ENCODE data around the gene SMAD3.

The SMAD3 gene

DNA sequence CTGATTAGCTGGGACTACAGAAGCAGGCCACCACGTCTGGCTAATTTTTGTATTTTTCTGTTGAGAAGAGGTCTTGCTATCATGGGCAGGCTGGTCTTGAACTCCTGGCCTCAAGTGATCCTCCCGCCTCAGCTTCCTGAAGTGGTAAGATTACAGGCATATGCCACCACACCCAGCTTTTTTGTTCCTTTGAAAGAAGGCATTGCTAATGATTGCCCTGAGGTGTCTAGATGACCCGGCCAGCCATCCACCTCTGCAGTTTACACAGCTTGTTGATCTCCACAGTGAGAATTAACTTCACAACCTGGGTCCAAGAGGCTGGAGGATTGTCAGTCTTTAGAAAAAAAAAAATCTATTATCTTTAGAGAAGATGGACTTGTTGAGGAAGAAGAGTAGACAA lies 58.7 kb downstream of the SMAD3 start:
- no peaks in the 10 kb centered on the region for H3K27me3 ChIP-seq
- peak overlapping the region; percentile 85 for H3K27ac ChIP-seq
- H3K9me3 ChIP-seq: no peaks in the 10 kb centered on the region
- H3K9ac ChIP-seq: peak overlapping the region; percentile 33; the same call in 1 of the 2 replicates
- peak overlapping the region; percentile 92 for H3K4me2 ChIP-seq
- no peak overlapping the region for H3K4me3 ChIP-seq
- H3K36me3 ChIP-seq: peaks cover 17% of the 10 kb centered on the region
- peaks cover 100% of the 10 kb centered on the region for H3K4me1 ChIP-seq
- H4K20me1 ChIP-seq: peaks cover 85% of the 10 kb centered on the region
- TF ChIP-seq Cebpa-rat (IDR thresholded peaks at IDR 0.05): no peak

DNA sequence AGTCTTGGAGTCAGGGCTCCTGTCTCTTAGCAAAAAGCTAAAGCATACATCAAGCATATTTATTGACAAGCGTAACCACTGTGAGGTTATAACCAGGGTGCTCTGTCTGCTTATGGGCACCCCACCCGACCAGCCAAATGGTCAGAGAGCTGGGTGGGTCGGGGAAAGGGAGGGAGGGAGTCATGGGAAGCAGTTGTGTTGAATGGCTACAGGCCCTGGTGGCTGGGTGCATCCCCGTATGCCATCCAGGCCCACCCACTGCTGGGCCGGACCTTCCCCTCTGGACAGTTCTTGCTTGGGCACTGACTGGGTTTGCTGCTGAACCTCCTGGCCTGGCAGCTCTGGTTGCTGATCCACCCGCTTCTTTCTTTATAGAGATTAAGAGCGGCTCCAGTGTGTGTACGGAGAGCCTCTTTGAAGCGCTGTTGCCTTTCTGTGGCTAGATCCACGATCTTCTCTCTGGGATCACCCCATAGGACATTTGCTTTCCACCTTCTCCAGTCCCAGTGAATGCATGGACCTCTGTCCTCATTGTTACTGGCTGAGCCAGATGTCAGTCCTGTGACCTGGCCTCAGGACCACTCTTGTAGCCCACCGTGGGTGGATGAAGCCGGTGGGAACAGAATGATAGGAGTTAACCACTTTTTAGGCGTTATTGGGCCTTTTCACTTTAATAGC lies 59.6 kb downstream of the SMAD3 start:
- H3K27ac ChIP-seq: peak overlapping the region; percentile 85
- peak overlapping the region; percentile 56 for H3K4me3 ChIP-seq
- peaks cover 25% of the 10 kb centered on the region for H3K36me3 ChIP-seq
- peaks cover 97% of the 10 kb centered on the region for H3K4me1 ChIP-seq
- peaks cover 83% of the 10 kb centered on the region for H4K20me1 ChIP-seq
- H3K4me2 ChIP-seq: peak overlapping the region; percentile 92
- H3K9me3 ChIP-seq: no peaks in the 10 kb centered on the region
- H3K9ac ChIP-seq: peak overlapping the region; percentile 77
- TF ChIP-seq Cebpa-rat (IDR thresholded peaks at IDR 0.05): no peak
- no peaks in the 10 kb centered on the region for H3K27me3 ChIP-seq

- Histone ChIP-seq H3K36me3 (peaks cover 31% of the 10 kb centered on the region), H3K9me3 (no peaks in the 10 kb centered on the region), H3K4me1 (peaks cover 97% of the 10 kb centered on the region), H3K4me3 (peak overlapping the region; percentile 56), H3K27ac (peak overlapping the region; percentile 85), H4K20me1 (peaks cover 83% of the 10 kb centered on the region), H3K27me3 (no peaks in the 10 kb centered on the region), H3K4me2 (peak overlapping the region; percentile 92), H3K9ac (peak overlapping the region; percentile 77)
- no peak for TF ChIP-seq Cebpa-rat (IDR thresholded peaks at IDR 0.05)
Measured at GRCh38 chr15:67125589-67126502, 60.4 kb downstream of the SMAD3 start.

DNA sequence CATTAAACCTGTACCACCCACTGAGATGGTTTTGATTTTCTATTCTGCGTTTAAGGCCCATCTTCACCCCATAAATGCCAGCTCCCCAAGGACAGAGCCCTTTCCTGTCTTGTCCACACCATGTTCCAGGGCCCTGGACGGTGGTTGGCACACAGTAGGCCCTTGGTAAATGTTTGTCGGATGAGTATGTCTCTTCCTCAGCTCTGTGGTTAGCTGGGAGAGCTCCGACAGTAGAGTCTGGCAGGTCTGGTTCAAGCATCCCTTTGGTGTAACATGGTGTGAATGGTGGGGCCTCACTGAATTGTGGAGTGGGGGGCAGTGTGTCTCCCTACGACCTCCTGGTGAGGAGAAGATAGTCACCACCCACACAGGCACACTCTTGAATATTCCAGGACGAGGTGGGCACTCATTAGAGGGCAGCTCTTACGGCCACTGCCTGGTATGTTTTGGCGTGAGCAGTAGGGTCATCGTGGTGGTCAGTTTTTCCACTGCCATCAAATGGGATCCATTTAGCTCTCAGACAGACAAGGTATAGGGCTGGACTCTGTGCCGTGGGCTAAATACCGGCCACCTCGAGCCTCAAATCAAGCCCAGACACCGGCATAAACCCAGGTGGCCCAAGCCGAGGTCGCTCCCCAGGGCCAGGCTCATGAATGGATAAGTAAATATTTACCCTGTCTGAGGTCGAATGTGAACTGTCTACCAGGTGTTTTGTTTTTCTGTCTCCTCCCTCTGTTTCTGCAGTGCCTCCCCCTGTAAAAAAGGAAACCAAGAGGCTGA lies 61.3 kb downstream of the SMAD3 start:
- Histone ChIP-seq H3K4me2 (peak overlapping the region; percentile 92), H4K20me1 (peaks cover 83% of the 10 kb centered on the region), H3K4me1 (peaks cover 97% of the 10 kb centered on the region), H3K36me3 (peaks cover 31% of the 10 kb centered on the region), H3K4me3 (peak overlapping the region; percentile 56; the same call in 1 of the 2 replicates), H3K9me3 (no peaks in the 10 kb centered on the region), H3K27me3 (no peaks in the 10 kb centered on the region), H3K9ac (peak overlapping the region; percentile 77; the same call in 1 of the 2 replicates), H3K27ac (peak overlapping the region; percentile 85)
- no peak for TF ChIP-seq Cebpa-rat (IDR thresholded peaks at IDR 0.05)

DNA sequence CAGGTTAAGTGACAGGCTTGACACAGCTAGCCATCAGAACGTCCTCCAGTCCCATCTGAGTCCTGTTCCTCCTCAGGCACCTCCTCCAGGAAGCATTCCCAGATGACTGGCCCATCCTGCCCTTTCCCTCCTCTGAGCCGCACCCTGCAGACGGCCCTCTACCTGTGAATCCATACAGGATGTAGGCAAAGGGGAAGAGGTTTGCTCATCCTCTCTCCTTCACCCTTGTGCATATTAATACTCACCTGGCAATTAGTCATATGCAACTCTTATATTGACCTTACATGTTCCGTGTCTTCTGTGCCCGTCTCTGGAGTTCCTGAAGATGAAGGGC lies 61.9 kb downstream of the SMAD3 start:
- Histone ChIP-seq H3K36me3 (peaks cover 31% of the 10 kb centered on the region), H3K9me3 (no peaks in the 10 kb centered on the region), H3K4me1 (peaks cover 97% of the 10 kb centered on the region), H4K20me1 (peaks cover 83% of the 10 kb centered on the region), H3K4me3 (no peak overlapping the region), H3K27me3 (no peaks in the 10 kb centered on the region), H3K9ac (no peak overlapping the region), H3K4me2 (peak overlapping the region; percentile 92), H3K27ac (peak overlapping the region; percentile 85)
- no peak for TF ChIP-seq Cebpa-rat (IDR thresholded peaks at IDR 0.05)

- Histone ChIP-seq H3K4me3 (no peak overlapping the region), H3K9me3 (no peaks in the 10 kb centered on the region), H3K9ac (no peak overlapping the region), H3K4me1 (peaks cover 97% of the 10 kb centered on the region), H4K20me1 (peaks cover 85% of the 10 kb centered on the region), H3K4me2 (peak overlapping the region; percentile 92), H3K27ac (peak overlapping the region; percentile 85), H3K36me3 (peaks cover 31% of the 10 kb centered on the region), H3K27me3 (no peaks in the 10 kb centered on the region)
- TF ChIP-seq Cebpa-rat (IDR thresholded peaks at IDR 0.05): no peak
Measured at GRCh38 chr15:67127965-67128364, 62.6 kb downstream of the SMAD3 start.

- H3K4me1 ChIP-seq: peaks cover 97% of the 10 kb centered on the region
Measured at GRCh38 chr15:67130166-67130565, 64.8 kb downstream of the SMAD3 start.

DNA sequence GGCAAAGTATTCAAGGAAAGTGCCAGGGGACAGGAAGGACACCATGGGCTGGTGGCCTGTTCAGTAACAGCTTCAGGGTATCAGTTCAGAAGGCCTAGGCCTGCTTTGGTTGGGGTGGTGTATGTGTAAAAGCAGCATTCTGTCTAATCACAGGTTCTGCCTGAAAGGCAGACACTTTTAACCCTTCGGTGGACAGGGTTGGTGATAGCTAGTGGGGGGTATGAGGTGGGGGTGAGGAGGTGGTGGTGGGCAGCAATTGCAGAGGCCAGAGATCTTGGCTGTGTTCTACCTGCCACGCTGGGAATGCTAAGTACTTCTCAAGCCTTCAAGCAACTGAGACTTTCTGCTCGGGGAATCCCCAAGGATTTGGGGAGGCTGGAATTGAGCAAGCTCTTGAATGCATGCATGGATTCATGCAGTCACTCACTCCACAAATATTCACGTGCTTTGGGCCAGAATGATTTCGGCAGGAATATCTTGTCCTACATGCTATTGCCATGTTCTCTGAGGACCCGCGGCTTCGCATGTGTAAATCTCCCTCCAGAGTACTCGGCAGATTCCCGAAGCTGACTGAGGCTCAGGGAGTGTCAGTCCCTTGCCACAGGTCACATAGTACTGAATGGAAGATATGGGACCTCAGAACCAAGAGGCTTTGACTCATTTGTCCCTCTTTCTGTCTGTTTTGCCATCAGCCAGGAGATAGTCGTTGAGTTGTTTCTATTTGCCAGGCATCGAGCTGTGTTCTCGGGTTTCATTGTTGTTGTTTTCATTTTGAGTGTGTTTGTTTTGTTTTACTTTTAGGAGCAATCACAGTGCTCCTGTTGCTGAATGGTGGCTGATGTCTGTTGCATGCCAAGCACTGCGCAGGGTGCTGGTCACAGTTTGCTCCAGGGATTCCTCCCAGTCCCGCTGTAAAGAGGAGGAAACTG lies 65.5 kb downstream of the SMAD3 start:
- H3K27me3 ChIP-seq: no peaks in the 10 kb centered on the region
- H4K20me1 ChIP-seq: peaks cover 98% of the 10 kb centered on the region
- no peak overlapping the region for H3K27ac ChIP-seq
- H3K36me3 ChIP-seq: peaks cover 31% of the 10 kb centered on the region
- H3K4me3 ChIP-seq: no peak overlapping the region
- H3K4me2 ChIP-seq: peak overlapping the region; percentile 93
- no peak for TF ChIP-seq Cebpa-rat (IDR thresholded peaks at IDR 0.05)
- H3K9ac ChIP-seq: no peak overlapping the region
- H3K9me3 ChIP-seq: no peaks in the 10 kb centered on the region
- peaks cover 97% of the 10 kb centered on the region for H3K4me1 ChIP-seq

More at GRCh38 chr15:67130166-67130565, 64.8 kb downstream of the SMAD3 start:
- Histone ChIP-seq H3K27ac (no peak overlapping the region), H4K20me1 (peaks cover 98% of the 10 kb centered on the region), H3K27me3 (no peaks in the 10 kb centered on the region), H3K4me2 (peak overlapping the region; percentile 93), H3K36me3 (peaks cover 31% of the 10 kb centered on the region), H3K9me3 (no peaks in the 10 kb centered on the region), H3K9ac (no peak overlapping the region), H3K4me3 (no peak overlapping the region)
- no peak for TF ChIP-seq Cebpa-rat (IDR thresholded peaks at IDR 0.05)

All from BLaER1 (cell line).